Measurements from ENCODE around the gene CCDC63.

CCDC63 gene

GRCh38 chr12:110934093-110934852 is 87.5 kb downstream of the CCDC63 start:
- DNase-seq (ENCODE audit: extremely low read depth, low read depth), result no peak
- TF ChIP-seq, protein P1, sequence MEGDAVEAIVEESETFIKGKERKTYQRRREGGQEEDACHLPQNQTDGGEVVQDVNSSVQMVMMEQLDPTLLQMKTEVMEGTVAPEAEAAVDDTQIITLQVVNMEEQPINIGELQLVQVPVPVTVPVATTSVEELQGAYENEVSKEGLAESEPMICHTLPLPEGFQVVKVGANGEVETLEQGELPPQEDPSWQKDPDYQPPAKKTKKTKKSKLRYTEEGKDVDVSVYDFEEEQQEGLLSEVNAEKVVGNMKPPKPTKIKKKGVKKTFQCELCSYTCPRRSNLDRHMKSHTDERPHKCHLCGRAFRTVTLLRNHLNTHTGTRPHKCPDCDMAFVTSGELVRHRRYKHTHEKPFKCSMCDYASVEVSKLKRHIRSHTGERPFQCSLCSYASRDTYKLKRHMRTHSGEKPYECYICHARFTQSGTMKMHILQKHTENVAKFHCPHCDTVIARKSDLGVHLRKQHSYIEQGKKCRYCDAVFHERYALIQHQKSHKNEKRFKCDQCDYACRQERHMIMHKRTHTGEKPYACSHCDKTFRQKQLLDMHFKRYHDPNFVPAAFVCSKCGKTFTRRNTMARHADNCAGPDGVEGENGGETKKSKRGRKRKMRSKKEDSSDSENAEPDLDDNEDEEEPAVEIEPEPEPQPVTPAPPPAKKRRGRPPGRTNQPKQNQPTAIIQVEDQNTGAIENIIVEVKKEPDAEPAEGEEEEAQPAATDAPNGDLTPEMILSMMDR (IDR thresholded peaks at IDR 0.05; ENCODE audit: low read depth, low read length), result no peak

GRCh38 chr12:110935588-110935987 is 88.8 kb downstream of the CCDC63 start:
- TF ChIP-seq, protein P1 (IDR thresholded peaks at IDR 0.05; ENCODE audit: low read depth, low read length), result no peak
- DNase-seq (ENCODE audit: extremely low read depth, low read depth), result no peak

GRCh38 chr12:110936367-110937103 is 89.7 kb downstream of the CCDC63 start:
- TF ChIP-seq, protein P1 (IDR thresholded peaks at IDR 0.05; ENCODE audit: low read depth, low read length), result no peak
- DNase-seq (ENCODE audit: extremely low read depth, low read depth), result no peak

GRCh38 chr12:110937104-110937641 is 90.4 kb downstream of the CCDC63 start:
- no peak for DNase-seq (ENCODE audit: extremely low read depth, low read depth)

GRCh38 chr12:110940296-110940695 is 93.5 kb downstream of the CCDC63 start:
- DNase-seq (ENCODE audit: extremely low read depth, low read depth), result no peak
- TF ChIP-seq, protein P1 (IDR thresholded peaks at IDR 0.05; ENCODE audit: low read depth, low read length), result no peak

More at GRCh38 chr12:110937104-110937641, 90.4 kb downstream of the CCDC63 start:
- TF ChIP-seq, protein P1 (IDR thresholded peaks at IDR 0.05; ENCODE audit: low read depth, low read length), result peak; percentile 94

- TF ChIP-seq, protein P1 (IDR thresholded peaks at IDR 0.05; ENCODE audit: low read depth, low read length), result no peak
- DNase-seq (ENCODE audit: extremely low read depth, low read depth), result no peak
Observed at GRCh38 chr12:110940933-110941332, 94.1 kb downstream of the CCDC63 start.

DNA sequence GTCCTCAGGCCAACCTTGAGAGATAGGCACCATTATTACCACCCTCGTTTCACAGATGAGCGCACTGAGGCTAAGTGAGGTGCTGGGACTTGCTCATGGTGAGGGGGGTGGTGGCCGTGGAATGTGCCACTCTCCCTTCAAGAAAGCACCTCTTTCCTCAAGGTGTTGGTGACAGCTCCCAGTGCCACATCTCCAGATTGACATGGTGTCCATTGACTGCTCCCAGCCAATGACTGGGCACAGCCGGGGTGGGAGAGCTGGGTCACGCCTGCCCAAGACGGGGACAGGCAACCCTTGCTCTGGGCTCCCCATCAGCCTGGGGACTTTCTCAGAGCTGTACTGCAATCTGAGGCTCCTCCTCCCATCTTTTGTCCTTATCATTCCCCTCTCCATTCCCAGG is 94.6 kb downstream of the CCDC63 start:
- TF ChIP-seq, protein P1 (IDR thresholded peaks at IDR 0.05; ENCODE audit: low read depth, low read length), result no peak
- no peak for DNase-seq (ENCODE audit: extremely low read depth, low read depth)

All from AG09319 (cell line).